ACC112 (cell line): ENCODE measurements around the gene SPATA19.

ENCODE experiments used
- H2AFZ ChIP-seq: fragments of 200-600 bp; sonication (generic); one replicate; pipeline ENCODE4 v1.6.0; 2017; ENCODE audit warnings: antibody characterized with exemption, low read length; ENCODE audit not compliant: unreplicated experiment
- H3K27ac ChIP-seq: fragments of 200-600 bp; sonication (generic); 2 replicates; pipeline ENCODE4 v1.5.1; 2014; ENCODE audit warnings: low read depth, mild to moderate bottlenecking, antibody characterized with exemption, low read length, moderate library complexity
- H3K27me3 ChIP-seq: fragments of 200-600 bp; sonication (generic); 2 replicates; pipeline ENCODE4 v1.6.1; 2014; ENCODE audit warnings: mild to moderate bottlenecking, antibody characterized with exemption, low read length, moderate library complexity, mixed read lengths; ENCODE audit not compliant: insufficient read depth
- H3K36me3 ChIP-seq: fragments of 200-600 bp; sonication (generic); 2 replicates; pipeline ENCODE4 v1.6.1; 2016; ENCODE audit warnings: mild to moderate bottlenecking, antibody characterized with exemption, low read length, moderate library complexity, mixed read lengths; ENCODE audit not compliant: insufficient read depth
- H3K4me1 ChIP-seq: fragments of 200-600 bp; sonication (generic); one replicate; pipeline ENCODE4 v1.6.1; 2016; ENCODE audit warnings: low read length, mixed read lengths; ENCODE audit not compliant: insufficient read depth, unreplicated experiment, control insufficient read depth
- H3K4me3 ChIP-seq: fragments of 200-600 bp; sonication (generic); 2 replicates; pipeline ENCODE4 v1.5.1; 2014; ENCODE audit warnings: mild to moderate bottlenecking, low read depth, low read length
- H3K79me2 ChIP-seq: fragments of 200-600 bp; sonication (generic); one replicate; pipeline ENCODE4 v1.6.0; 2016; ENCODE audit warnings: low read length; ENCODE audit not compliant: control insufficient read depth, unreplicated experiment, insufficient read depth

Gene SPATA19

DNA sequence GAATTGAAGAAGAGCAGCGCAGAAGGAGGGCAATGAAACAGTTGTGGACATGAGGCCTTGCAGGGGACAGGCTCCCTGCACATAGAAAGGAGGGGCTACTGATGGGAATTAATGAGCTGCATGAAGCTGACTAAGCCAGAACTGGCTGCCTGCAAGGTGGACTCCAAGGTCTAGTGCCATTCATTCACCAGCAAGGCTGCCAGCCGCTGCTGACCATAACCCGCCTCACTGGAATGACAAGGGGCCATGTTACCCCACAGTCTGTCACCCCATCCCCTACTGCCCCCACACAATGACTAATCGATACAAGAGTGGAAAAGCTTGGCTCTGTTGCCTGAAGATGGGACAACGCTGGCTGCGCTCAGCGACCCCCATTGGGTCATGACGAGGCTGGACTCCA, 44.6 kb downstream of the SPATA19 start:
- H3K36me3 ChIP-seq = no peaks in the 10 kb centered on the region
- no peaks in the 10 kb centered on the region for H3K4me1 ChIP-seq
- no peak overlapping the region for H3K27ac ChIP-seq
- no peaks in the 10 kb centered on the region for H3K79me2 ChIP-seq
- H2AFZ ChIP-seq = no peak overlapping the region
- H3K27me3 ChIP-seq = no peaks in the 10 kb centered on the region
- H3K4me3 ChIP-seq = no peak overlapping the region

DNA sequence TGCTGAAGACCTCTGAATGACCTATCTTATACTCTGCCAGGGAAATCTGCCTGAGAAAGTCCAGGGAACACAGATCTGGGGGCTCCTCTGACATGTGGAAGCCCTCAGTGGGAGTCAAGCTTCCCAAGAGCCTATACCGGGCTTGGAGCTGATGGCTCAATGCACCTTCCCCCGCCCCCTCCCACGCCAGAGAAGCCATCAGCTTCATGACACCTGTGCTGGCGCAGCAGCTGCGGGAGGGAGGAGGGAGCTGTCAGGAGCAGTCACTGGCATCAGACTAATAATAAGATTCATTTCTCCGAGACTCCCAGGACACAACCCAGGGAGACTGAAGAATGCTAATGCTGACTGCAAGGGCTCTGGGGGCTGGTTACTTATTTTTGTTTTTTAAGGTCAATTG, 47.8 kb downstream of the SPATA19 start:
- no peak overlapping the region for H3K4me3 ChIP-seq
- H3K27me3 ChIP-seq = no peaks in the 10 kb centered on the region
- H3K27ac ChIP-seq = no peak overlapping the region
- H2AFZ ChIP-seq = no peak overlapping the region
- H3K79me2 ChIP-seq = no peaks in the 10 kb centered on the region
- H3K4me1 ChIP-seq = no peaks in the 10 kb centered on the region
- H3K36me3 ChIP-seq = no peaks in the 10 kb centered on the region

DNA sequence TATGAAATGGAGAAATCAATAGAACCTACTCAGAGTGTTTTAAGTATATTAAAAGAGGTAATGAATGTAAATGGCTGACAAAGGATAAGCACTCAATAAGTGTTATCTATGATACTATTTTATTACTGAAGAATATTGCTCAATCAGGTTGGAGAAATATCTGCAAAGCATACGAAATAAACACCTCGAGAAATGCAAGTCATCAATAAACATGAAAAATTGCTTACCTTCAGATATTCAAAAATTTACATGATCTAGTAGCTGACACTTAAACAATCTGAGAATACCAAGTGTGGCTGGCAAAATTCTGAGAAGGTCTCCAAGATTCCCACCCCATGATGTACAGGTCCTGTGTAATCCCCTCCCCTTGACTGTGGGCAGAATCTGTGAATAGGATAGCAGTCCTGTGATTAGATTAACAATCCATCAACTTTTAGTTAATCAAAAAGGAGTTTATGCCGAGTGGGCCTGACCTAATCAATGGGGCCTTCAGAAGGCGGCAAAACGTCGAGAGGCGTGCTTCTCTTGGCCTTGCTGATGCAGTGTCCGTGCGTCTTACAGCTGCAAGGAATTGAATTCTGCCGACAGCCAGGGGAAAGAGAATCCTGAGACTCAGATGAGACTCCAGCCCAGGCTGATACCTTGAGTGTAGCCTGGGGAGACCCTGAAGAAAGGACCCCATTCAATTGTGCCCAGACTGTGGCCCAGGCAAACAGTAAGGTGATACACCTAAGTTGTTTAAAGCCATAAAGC, 49.1 kb downstream of the SPATA19 start:
- Histone ChIP-seq H3K36me3 (no peaks in the 10 kb centered on the region), H3K4me3 (no peak overlapping the region), H3K4me1 (no peaks in the 10 kb centered on the region), H3K27ac (no peak overlapping the region), H2AFZ (no peak overlapping the region), H3K27me3 (no peaks in the 10 kb centered on the region), H3K79me2 (no peaks in the 10 kb centered on the region)

DNA sequence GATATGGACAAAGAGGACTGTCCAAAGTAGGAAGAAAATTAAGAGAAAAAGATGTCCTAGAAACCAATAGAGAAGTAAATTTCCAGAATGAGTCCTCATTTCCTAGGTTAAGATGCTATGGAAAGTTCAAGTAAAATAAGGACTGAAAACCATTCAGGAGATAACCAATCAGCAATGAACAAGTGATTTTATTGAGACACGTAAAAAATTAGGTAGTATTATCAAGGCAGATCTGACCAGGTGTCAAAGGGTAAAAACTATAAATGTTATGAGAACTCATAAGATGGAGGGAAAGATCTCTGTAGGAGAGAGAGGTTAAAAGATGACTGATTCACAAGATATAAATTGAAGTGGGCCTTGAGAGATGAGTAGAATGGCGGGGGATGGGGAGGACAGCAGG, 50.2 kb downstream of the SPATA19 start:
- H3K27me3 ChIP-seq = no peaks in the 10 kb centered on the region
- no peaks in the 10 kb centered on the region for H3K79me2 ChIP-seq
- H3K4me3 ChIP-seq = no peak overlapping the region
- no peak overlapping the region for H3K27ac ChIP-seq
- H3K4me1 ChIP-seq = no peaks in the 10 kb centered on the region
- H2AFZ ChIP-seq = no peak overlapping the region
- H3K36me3 ChIP-seq = no peaks in the 10 kb centered on the region

DNA sequence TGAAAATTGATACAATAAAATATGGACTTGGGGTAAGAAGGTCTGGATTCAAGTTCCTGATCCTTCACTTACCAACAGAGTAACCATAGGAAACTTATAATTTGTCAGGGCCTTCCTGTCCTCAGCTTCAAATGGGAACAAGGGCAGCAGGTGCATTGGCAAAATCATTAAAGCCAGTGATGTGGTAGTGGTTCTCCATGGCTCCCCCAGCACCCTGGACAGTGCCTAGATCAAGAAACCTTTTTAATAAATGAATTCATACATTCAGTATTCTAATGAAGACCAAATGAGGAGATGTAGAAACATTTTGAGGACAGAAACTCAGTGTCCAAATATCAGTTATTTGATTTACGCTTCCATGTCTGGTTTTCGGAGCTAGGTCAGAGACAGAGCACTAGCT, 51.1 kb downstream of the SPATA19 start:
- no peak overlapping the region for H2AFZ ChIP-seq
- H3K36me3 ChIP-seq = no peaks in the 10 kb centered on the region
- H3K27ac ChIP-seq = no peak overlapping the region
- no peak overlapping the region for H3K4me3 ChIP-seq
- no peaks in the 10 kb centered on the region for H3K27me3 ChIP-seq
- H3K4me1 ChIP-seq = no peaks in the 10 kb centered on the region
- H3K79me2 ChIP-seq = no peaks in the 10 kb centered on the region

DNA sequence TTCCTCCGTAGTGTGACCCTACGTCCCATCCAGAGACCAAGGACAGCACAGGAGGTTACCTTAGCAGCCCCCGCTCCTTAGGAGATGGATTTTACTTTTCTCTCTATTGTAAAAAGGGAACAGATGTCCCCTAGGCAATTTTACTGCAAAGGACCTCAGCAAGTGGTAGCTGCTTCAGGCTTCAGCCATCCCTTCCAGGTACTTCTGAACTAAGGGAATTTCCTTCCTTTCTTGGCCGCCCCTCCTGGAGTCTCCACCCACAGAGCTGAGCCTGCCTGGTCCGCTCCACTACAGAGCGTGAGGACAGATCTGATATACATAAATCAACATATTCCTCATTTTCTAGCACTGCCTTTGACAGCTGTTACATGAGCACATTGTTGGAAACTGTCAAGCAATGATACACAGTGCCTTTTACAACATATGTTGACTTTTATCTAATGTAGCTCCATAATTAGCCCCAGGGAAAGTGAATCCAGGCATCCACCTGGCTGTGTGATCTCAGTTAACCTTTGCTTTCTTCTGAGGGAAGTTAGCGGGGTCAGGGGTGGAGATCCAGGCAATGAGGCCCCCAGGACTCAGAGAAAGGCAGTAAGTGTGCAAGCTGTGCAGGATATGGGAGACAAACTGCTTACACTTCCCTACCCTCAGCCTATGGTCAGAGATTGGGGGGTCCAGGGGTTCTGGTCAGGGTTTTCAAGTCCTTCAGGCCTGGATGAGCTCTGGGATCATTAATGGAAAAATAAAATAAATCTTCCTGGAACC, 51.9 kb downstream of the SPATA19 start:
- Histone ChIP-seq H3K27ac (no peak overlapping the region), H3K27me3 (no peaks in the 10 kb centered on the region), H3K79me2 (no peaks in the 10 kb centered on the region), H3K36me3 (no peaks in the 10 kb centered on the region), H2AFZ (no peak overlapping the region), H3K4me1 (no peaks in the 10 kb centered on the region), H3K4me3 (no peak overlapping the region)

DNA sequence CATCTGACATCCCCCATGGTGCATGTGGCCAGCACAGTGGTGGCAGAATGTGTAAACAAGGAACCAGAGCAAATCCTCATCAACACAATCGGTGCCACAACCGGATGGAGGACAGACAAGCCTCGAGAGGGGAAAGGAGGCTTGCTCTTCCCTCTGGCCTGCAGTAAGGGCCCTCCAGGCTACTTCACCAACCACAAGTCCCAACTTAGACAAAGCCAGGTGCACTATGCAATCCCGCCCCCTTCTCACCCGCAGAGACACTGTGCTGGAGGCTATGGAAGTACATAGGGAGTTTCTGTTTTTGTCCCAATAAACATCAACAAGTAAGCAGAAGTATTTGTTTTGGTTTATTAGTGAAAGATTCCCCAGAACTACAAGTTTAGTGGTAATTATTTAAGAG, 54.3 kb downstream of the SPATA19 start:
- no peak overlapping the region for H2AFZ ChIP-seq
- H3K4me1 ChIP-seq = no peaks in the 10 kb centered on the region
- H3K79me2 ChIP-seq = no peaks in the 10 kb centered on the region
- H3K27ac ChIP-seq = no peak overlapping the region
- no peak overlapping the region for H3K4me3 ChIP-seq
- 0 out of 2 replicates have a peak, but pooled peaks cover 3% of the 10 kb centered on the region for H3K27me3 ChIP-seq
- H3K36me3 ChIP-seq = no peaks in the 10 kb centered on the region
